ENCODE results near the gene PTGES2.
A peak's percentile ranks its signal among the peaks of the same experiment; 100 is the strongest.
"Not testable (repeated sequence)": the region's sequence is repeated elsewhere in the genome, so short reads cannot be mapped to it uniquely, and the experiment has no call there.

The PTGES2 gene

DNA sequence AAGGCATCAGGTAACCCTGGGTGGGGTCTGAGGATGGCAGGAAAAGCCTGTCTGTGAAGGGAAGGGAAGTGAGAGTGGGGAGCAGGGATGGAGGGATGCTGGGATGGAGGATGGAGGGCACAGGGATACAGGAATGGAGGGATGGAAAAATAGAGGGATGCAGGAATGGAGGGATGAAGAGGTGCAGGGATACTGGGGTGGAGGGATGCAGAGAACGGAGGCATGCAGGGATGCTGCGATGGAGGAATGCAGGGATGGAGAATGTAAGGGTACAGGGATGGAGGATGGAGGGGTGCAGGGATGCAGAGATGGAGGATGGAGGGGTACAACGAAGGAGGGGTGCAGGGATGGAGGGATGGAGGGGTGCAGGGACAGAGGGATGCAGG lies 9.1 kb downstream of the PTGES2 start:
- no peak for DNase-seq

DNA sequence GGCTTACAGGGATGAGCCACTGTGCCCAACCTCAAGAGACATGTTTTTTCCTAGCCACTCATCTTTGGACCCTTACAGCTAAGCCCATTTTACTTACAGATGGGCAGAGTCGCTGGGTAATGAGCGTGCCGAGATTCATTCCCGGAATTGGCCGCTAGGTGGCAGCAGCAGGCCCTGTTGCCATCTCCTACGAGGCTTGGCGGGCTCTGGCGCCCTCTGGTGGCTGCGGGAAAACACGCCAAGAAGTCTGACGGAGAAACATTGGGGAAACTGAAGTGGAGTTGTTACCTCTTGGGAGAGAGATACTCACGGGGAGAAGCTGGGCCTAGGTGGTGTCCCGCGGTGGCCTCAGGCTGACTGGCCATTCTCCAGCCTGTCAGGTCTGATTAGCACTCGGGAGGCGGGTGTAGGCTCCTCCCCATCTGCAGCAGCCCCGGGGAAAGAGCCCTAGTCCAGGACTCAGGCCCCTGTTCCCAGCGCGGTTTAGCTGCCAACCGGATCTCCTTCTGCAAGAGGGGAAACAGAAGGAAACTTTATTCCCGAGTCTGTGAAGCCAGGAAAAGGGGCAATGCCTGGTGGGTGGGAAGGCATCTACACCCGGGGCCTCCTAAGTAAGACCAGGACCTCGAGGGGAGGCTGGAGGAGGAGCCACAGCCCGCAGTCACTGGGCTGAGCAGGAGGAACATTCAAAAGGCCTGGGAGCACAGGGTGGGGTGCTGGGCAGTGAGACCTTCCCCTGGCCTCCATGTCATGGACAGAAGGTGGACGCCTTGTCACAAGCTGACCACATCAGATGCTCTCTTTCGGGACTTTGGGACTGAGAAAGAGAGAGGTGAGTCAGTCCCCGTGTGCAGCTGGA lies 9.7 kb downstream of the PTGES2 start:
- DNase-seq: peak; percentile 98

DNA sequence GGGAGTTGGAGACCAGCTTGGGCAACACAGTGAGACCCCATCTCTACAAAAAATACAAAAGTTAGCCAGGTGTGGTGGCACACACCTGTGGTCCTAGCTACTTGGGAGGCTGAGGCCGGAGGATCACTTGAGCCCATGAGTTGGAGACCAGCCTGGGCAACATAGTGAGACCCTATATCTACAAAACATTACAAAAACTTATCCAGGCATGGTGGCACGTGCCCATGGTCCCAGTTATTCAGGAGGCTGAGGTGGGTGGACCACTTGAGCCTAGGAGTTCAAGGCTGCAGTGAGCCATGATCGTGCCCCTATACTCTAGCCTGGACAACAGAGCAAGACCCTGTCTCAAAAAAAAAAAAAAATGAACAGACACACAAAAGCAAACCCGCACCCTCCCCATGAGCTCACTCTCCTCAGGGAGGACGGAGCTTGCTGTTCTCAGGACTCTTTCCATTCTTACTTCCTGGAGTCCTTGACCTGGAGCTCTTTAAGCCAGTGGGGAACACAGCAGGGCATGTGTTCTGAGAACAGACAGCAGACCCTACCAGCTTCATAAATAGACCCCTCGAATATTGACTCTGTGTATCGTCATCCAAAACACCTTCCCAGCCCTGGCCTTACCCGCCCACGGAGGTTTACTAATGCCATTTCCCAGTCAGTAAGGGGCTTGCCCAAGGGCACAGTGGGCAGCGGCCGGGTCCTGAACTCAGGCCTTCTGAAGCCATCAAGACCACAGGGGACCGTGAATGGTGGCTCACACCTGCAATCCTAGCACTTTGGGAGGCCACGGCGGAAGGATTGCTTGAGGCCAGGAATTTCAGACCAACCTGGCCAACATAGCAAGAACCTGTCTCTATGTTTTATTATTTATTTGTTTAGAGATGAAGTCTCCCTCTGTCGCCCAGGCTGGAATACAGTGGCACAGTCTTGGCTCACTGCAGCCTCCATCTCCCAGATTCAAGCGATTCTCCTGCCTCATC lies 11.1 kb downstream of the PTGES2 start:
- no peak for DNase-seq

DNA sequence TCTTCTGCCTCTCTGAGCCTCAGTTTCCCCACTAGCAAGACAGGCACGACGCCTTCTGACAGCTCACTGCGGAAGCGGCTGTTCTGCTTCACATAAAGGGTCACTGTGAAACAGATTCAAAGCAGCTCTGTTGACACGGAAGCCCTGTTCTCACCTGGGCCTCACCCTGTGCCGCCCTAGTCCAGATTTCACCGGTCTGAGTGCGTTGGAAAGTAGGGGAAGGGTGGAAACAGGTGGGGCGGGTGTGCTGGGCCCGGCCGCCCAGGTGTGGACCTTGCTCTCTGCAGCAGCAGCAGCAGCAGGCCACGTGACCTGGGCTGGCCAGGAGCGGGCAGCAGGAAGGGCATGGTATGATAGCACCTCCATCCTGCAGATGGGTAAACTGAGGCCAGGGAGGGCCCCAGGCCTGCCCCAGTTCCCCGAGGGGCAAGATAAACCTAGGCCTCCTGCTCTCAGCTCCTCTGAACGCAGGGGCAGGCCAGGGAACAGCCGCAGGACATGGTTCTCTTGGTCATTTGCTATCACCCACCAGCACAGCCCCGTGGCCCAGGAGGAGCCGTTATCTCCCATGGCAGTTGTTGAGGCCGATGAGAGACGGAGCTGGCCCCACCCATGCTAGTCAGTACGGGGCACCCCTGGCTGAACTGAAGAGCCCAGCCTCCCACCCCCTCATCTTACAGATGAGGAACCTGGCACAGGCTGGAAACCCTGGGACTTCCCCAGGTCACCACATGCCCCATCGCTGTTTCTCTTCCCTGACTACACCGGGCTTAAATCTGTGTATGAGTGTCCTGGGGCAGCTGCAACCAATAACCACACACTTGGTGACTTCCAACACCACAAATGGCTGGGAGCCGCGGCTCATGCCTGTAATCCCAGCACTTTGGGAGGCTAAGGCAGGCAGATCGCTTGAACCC lies 12.1 kb downstream of the PTGES2 start:
- no peak for DNase-seq

DNA sequence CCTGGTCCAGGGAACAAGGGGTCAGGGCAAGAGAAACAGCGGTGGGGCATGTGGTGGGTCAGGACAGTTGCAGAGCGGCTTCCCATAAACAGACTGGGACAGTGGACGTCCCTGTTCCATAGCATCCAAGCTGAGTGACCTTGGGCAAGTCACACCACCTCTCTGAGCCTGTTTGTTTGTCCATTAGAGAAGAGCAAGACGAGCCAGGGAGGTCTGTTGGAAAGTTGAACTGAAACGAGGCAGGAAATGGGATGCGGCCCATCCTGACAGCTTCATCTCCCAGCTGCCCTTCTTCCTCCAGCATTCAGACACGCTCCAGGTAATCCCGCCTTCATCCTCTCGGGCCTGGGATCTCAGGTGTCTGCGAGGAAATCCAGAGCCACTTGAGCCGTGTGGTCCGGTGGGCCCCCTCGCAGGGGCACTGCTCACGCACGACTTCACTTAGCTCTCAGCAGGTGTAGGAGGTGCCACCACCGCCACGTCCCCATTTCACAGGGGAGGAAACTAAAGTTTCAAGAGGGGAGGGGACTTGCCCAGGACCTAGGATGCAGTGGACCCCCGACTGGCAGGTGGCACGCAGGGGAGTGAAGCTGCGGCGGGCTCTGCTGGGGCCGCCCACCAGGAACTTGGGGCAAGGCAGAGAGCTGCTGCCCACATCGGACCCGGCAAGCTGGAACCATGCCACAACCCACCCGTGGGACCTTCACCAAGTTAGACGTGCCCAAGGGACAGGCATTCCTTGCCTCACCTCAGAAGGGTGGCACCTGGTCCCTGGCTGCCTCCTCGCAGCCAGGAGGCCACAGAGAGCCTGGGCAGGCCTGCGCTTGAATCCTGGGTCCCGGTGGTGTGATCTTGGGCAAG lies 13.0 kb downstream of the PTGES2 start:
- no peak for DNase-seq

DNA sequence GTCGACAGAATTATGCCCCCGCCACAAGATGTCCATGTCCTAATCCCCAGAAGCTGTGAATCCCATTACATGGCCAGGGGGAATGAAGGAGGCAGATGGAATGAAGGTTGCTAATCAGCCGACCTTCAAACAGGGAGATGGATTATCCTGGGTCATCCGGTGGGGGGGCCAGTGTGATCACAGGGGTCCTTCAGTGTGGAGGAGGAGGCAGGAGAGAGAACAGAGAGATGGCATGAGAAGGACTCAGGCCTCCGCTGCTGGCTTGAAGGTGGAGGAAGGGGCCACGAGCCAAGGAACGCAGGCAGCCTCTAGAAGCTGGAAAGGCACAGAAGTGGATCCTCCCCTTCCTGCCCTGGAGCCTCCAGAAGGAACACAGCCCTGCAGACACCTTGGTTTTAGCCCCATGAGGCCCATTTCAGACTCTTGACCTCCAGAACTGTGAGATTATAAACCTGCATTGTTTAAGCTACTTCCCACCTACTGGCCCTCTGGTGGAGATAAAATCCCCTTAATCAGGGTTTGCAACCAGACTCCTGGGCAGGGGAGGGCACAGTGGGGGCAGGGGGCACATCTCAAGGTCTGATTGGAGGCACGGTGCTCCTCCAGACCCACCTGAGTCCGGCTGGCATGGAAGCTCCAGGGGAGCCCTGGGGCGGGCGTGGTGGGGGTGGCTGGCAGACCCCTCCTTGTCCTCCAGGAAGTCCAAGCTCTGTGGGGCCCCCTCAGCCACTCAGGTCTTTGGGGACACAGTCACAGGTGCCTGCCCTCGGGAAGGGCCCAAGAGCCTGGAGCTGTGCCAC lies 13.8 kb downstream of the PTGES2 start:
- DNase-seq: no peak

DNA sequence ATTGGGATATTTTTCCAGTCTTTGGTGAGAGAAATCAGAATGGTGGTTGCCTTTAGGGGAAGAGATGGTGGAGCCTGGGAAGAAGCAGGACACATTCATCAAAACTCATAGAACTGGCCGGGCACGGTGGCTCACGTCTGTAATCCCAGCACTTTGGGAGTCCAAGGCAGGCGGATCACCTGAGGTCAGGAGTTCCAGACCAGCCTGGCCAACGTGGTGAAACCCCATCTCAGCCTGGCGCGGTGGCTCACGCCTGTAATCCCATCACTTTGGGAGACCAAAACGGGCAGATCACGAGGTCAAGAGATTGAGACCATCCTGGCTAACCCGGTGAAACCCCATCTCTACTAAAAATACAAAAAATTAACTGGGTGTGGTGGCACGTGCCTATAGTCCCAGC lies 15.8 kb downstream of the PTGES2 start:
- DNase-seq: not testable (repeated sequence)

DNA sequence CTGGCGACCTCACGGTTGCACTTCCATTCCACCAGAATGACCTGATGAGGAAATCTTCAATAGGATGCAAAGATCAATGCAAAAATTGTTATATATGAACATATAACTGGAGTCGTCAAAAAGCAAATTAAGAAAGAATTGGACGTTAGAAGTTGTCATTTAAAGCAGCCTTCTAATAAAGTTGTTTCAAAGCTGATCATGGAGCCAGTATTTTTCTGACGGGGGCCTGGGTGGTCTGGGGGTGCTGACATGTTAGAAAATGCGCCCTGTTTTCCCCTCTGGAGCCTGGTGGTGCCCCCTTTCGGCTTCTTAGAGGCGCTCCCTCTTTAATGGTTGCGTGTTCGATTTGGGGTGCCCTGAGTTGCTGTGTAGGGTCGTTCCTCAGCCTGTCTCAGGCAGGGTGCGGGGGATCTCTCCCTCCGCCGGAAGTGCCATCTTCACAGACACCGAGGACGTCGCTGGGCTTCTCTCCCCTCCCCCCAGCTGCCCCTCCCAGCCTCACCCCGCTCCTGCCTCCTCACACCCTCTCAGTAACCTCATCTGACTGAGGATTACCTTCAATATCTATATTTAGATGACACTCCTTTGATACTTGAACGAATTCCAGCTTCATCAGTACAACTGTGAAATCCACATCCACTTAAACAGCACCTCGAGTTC lies 18.3 kb downstream of the PTGES2 start:
- DNase-seq: no peak

DNA sequence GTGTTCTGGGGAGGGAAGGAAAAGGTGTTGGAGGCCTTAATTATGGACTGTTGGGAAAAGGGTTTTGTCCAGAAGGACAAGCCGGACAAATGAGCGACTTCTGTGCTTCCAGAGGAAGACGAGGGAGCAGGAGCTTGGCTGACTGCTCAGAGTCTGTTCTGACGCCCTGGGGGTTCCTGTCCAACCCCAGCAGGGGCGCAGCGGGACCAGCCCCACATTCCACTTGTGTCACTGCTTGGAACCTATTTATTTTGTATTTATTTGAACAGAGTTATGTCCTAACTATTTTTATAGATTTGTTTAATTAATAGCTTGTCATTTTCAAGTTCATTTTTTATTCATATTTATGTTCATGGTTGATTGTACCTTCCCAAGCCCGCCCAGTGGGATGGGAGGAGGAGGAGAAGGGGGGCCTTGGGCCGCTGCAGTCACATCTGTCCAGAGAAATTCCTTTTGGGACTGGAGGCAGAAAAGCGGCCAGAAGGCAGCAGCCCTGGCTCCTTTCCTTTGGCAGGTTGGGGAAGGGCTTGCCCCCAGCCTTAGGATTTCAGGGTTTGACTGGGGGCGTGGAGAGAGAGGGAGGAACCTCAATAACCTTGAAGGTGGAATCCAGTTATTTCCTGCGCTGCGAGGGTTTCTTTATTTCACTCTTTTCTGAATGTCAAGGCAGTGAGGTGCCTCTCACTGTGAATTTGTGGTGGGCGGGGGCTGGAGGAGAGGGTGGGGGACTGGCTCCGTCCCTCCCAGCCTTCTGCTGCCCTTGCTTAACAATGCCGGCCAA lies 19.1 kb downstream of the PTGES2 start:
- DNase-seq: no peak

DNA sequence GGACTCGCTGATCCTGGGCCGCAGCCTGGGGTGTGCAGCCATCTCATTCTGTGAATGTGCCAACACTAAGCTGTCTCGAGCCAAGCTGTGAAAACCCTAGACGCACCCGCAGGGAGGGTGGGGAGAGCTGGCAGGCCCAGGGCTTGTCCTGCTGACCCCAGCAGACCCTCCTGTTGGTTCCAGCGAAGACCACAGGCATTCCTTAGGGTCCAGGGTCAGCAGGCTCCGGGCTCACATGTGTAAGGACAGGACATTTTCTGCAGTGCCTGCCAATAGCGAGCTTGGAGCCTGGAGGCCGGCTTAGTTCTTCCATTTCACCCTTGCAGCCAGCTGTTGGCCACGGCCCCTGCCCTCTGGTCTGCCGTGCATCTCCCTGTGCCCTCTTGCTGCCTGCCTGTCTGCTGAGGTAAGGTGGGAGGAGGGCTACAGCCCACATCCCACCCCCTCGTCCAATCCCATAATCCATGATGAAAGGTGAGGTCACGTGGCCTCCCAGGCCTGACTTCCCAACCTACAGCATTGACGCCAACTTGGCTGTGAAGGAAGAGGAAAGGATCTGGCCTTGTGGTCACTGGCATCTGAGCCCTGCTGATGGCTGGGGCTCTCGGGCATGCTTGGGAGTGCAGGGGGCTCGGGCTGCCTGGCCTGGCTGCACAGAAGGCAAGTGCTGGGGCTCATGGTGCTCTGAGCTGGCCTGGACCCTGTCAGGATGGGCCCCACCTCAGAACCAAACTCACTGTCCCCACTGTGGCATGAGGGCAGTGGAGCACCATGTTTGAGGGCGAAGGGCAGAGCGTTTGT lies 19.9 kb downstream of the PTGES2 start:
- no peak for DNase-seq

DNA sequence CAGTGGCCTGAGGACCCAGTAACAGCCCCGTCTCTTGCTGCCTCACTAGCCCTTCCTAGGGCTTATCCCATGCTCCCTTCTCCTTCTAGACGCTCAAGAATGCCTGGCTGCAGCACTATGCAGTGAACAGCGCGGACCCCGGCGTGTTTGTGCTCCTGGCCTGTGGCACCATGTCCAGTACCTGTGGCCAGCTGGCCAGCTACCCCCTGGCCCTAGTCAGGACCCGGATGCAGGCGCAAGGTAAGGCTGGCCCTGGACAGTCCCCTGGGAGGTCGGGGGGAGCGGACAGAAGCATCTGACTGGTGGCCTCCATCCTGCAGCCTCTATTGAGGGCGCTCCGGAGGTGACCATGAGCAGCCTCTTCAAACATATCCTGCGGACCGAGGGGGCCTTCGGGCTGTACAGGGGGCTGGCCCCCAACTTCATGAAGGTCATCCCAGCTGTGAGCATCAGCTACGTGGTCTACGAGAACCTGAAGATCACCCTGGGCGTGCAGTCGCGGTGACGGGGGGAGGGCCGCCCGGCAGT lies 20.5 kb downstream of the PTGES2 start:
- DNase-seq: no peak

DNA sequence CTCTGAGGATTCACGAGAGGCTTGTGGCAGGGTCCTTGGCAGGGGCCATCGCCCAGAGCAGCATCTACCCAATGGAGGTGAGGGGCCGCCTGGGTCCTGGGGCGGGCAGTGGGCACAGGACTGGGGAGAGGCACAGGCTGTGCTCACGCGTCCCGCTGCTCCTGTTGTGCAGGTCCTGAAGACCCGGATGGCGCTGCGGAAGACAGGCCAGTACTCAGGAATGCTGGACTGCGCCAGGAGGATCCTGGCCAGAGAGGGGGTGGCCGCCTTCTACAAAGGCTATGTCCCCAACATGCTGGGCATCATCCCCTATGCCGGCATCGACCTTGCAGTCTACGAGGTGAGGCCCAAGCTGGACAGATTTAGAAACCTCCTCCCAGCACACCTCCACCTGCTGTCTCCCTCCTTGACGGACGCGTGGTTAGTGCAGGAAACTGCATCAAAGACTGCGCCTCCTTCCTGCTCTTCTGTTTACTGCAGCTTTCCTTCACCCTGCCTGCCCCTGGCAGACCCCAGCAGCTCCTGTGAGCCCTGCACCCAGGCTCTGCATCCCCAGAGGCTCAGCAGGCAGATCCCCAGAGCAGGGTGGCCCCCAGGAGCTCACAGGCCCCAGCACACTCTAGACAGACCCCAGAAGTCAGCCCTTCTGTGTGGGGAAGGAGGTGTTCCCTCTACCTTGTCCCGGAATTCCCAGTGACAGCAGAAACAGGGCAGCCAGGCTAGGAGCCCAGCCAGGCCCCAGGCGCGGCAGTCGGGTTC lies 21.2 kb downstream of the PTGES2 start:
- DNase-seq: no peak

DNA sequence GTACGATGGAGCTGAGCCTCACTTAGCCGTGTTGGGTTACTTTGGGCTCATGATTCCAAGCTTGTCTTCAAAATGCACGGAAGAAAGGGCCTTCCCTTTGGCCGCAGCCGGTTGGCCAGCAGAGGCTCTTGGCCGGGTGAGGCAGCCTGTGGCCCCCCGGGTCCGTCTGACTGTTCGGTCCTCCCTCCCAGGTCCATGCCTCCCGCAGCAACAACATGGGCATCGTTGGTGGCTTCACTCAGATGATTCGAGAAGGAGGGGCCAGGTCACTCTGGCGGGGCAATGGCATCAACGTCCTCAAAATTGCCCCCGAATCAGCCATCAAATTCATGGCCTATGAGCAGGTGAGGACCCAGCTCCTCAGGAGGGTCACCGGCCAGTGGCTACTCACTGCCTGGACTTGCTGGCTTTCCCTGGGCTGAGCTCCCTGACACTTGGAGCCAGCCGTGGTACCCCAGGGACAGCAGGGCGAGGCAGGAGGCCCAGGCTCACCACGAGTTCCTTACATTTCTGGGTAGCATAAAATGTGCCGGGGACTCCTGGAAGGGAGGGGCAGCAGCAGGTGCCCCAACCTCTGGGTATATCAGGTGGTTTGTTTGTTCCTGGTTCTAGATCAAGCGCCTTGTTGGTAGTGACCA lies 21.9 kb downstream of the PTGES2 start:
- DNase-seq: no peak

DNA sequence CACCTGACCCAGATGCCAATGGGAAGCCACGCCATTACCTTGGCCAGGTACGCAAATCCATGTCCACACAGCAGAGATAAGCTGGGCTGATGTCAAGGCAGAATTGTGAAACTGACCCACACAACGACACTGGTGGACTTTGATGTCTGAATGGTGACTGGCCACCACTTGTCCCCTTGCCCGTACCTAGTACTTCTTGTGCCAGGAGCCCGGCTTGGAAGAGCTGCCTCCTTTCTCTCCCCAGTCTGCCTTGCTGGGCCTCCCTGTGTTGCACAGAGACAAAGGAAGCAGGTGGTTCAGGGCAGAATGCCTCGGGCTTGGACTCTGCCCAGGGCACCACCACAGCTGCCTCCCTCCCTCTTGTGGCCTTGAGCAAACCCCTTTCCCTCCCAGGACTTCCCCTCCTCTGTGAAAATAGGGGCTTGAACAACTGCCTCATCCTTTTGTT lies 23.3 kb downstream of the PTGES2 start:
- no peak for DNase-seq

DNA sequence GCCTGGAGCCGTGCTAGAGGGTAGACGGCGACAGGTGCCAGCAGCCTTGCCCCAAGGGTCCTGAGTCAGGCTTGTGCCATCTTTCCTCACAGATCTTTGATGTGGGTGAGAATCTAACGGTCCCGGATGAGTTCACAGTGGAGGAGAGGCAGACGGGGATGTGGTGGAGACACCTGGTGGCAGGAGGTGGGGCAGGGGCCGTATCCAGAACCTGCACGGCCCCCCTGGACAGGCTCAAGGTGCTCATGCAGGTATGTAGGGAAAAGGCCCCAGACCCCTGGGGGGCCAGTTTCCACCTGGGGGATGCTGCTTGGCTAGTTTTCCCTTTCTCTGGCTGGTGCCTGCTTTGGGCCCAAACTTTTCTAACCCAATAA lies 24.0 kb downstream of the PTGES2 start:
- peak; percentile 56 for DNase-seq

DNA sequence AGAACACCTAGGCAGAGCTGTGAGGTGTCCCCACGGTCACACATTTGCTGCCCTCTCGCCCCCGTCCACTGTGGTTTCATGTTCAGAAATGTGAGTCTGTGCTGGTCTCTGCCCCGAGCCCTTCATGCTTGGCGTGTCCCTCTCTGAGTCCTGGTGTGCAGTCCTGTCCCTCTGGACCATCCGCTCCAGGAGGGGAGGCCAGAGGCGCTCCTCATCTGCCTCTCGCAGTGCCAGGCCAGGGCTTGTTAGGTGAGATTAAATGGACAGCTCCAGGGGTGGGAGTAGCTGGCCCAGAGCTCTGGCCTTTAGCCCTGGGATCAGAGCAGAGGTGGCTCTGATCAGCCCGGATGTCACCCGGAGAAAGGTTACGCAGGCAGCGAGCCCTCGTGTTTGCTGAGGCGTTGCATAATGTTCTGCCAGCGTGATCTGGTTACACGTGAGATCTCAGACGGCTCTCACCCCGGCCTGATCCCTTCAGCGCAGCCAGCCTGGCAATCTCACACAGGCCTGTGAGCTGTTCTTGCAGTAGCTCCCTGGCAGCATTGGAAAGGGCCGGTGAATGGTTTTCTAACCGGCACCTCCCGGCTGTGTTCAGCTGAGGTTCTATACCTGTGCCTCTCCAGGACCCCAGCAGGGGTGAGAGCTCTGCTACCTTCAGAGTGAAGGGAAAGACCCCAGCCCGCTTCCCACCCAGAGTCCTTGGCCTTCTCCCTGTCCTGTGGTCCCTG lies 24.5 kb downstream of the PTGES2 start:
- DNase-seq: no peak
